T47D (cell line): Measurements from ENCODE around the gene SH3BGRL3.
"Not testable (repeated sequence)": the region's sequence is repeated elsewhere in the genome, so short reads cannot be mapped to it uniquely, and the experiment has no call there.

Experiments
- DNase-seq, 2 experiments: peaks; one replicate each; pipeline versions ENCODE4 v3.0.0 to v3.0.0-alpha.2; 2011 to 2012; ENCODE audit warnings: low read depth in 1 of 2, low spot score in 1 of 2
- JUND ChIP-seq: IDR thresholded peaks from 2 replicates; pipeline ENCODE4 v1.6.1; 2012; ENCODE audit warnings: low read depth
- in situ Hi-C: cut with HindIII; loops from 2 replicates; pipeline ENCODE4 v1.10.0; 2016; ENCODE audit warnings: low sequenced_read_pairs, low pct_unique_long_range_greater_than_20kb

SH3BGRL3 gene

GRCh38 chr1:26300578-26301275 is 20.8 kb downstream of the SH3BGRL3 start:
- no peak for TF ChIP-seq JUND
- no peak for DNase-seq
- in situ Hi-C loops = no loop called here

DNA sequence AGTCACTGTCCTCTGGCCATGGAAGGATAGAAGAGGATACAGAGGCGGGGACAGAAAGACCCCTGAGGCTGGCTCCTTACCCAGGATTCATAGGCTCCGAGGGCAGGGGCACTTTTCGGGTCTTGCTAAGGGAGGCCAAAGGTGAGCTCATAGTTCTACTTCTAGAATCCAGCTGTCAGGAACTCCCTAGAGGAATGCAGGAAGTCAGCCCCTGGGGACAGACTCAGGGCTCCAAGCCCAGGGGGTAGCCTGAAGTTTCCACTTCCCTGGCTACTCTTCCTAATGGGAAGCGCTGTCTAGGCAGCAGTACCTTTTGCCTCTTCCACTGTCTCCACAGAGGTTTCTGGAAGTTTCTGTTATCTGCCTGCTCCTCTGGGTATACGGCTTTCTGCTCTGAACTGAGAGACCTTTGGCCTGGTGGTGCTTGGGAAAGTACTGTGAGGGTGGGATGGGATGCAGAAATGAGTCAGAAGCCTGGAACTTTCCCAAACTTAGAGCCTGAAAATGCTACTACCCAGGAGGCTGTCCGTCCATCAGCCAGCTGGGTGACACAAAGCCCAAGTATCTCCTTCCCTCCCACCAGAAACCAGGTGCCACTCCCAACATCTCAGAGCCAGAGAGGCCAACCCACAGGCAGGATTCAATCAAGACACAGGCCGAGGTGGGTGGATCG is 23.0 kb downstream of the SH3BGRL3 start:
- DNase-seq = no peak
- no peak for TF ChIP-seq JUND
- in situ Hi-C loops = no loop called here

GRCh38 chr1:26305667-26306289 is 25.9 kb downstream of the SH3BGRL3 start:
- DNase-seq = no peak
- in situ Hi-C loops = no loop called here
- TF ChIP-seq JUND = no peak

GRCh38 chr1:26306290-26307229 is 26.7 kb downstream of the SH3BGRL3 start, which contains the start of gene UBXN11:
TSS of gene UBXN11 (minus strand) at chr1:26306636. CDS start at chr1:26302883, 3,753 bp downstream.
- no peak for TF ChIP-seq JUND
- peak; percentile 97 to 98 for DNase-seq
- in situ Hi-C loops = no loop called here

- in situ Hi-C loops = no loop called here
- TF ChIP-seq JUND = no peak
- DNase-seq = no peak
These were observed 27.5 kb downstream of the SH3BGRL3 start for GRCh38 chr1:26307363-26307781.

GRCh38 chr1:26307966-26308899 is 28.3 kb downstream of the SH3BGRL3 start:
- in situ Hi-C loops, DNase-seq: not testable (repeated sequence)

GRCh38 chr1:26314501-26314900 is 34.6 kb downstream of the SH3BGRL3 start:
- in situ Hi-C loops = no loop called here
- TF ChIP-seq JUND = no peak
- DNase-seq = no peak

GRCh38 chr1:26315874-26316850 is 36.3 kb downstream of the SH3BGRL3 start:
- DNase-seq = no peak
- in situ Hi-C loops = no loop called here
- no peak for TF ChIP-seq JUND

DNA sequence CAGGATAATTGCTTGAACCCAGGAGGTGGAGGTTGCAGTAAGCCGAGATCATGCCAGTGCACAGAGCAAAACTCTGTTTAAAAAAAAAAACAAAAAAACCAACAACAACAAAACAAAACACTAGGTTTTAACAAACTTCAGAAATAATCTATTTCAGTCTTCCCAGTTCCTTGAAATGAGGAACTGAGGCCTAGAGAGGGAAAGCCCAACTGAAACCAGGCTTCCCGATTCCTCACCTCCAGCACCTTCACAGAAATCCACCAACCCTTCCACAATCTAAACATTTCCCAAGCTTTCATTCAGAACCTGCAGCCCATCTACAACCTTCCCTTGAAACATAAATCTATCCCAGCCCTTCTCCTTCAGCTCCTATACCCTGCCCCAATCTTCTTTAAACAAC is 37.3 kb downstream of the SH3BGRL3 start:
- in situ Hi-C loops = no loop called here
- no peak for DNase-seq
- no peak for TF ChIP-seq JUND

- no peak for TF ChIP-seq JUND
- in situ Hi-C loops = no loop called here
- DNase-seq = no peak
These were observed 37.9 kb downstream of the SH3BGRL3 start, which contains the start of gene CD52 for GRCh38 chr1:26317612-26318337. TSS of gene CD52 (plus strand) at chr1:26317958. CDS start at chr1:26318018, 60 bp downstream.
